SJSA1 (cell line): ENCODE measurements around the gene FAM13B. TPM values are rescaled to one million over a fixed set of nuclear protein-coding genes. Genes with fewer than 3 reads are reported as not detected.
"Not testable (repeated sequence)": the region's sequence is repeated elsewhere in the genome, so short reads cannot be mapped to it uniquely, and the experiment has no call there.

Experiments
- DNase-seq, 2 experiments: peaks; one replicate each; pipeline ENCODE4 v3.0.0-alpha.2; 2015 to 2020; ENCODE audit warnings: low spot score in 2 of 2, low read depth in 1 of 2
- H3K27ac ChIP-seq: fragments of 250-450 bp; sonication (Bioruptor Pico); 2 replicates; pipeline ENCODE4 v1.5.1; 2020; ENCODE audit warnings: mild to moderate bottlenecking, moderate library complexity
- H3K27me3 ChIP-seq: fragments of 250-450 bp; sonication (Bioruptor Pico); replicated peaks from 2 replicates; pipeline ENCODE4 v1.5.1; 2020; ENCODE audit warnings: mild to moderate bottlenecking, moderate library complexity
- H3K36me3 ChIP-seq: fragments of 250-450 bp; sonication (Bioruptor Pico); 2 replicates; pipeline ENCODE4 v1.5.1; 2020; ENCODE audit warnings: mild to moderate bottlenecking
- H3K4me1 ChIP-seq: fragments of 250-450 bp; sonication (Bioruptor Pico); replicated peaks from 2 replicates; pipeline ENCODE4 v1.6.1; 2021; ENCODE audit warnings: mild to moderate bottlenecking
- H3K4me3 ChIP-seq: fragments of 250-450 bp; sonication (Bioruptor Pico); 2 replicates; pipeline ENCODE4 v1.5.1; 2020; ENCODE audit warnings: mild to moderate bottlenecking
- H3K9me3 ChIP-seq: fragments of 250-450 bp; sonication (Bioruptor Pico); replicated peaks from 2 replicates; pipeline ENCODE4 v1.5.1; 2020; ENCODE audit warnings: mild to moderate bottlenecking
- total RNA-seq: library from RNA; depleted of rRNA; stranded (reverse); fragments of >200 nt; shearing (Covaris generic); gene quantifications from 2 replicates; pipeline ENCODE4 v1.2.3, GENCODE V29; 2014; rRNA removed

FAM13B gene
- total RNA-seq: 21.6 and 32.7 TPM in 2 replicates

GRCh38 chr5:138032572-138033385, at the start of gene FAM13B:
Gene FAM13B (minus strand): TSS chr5:138033079. CDS start chr5:138019111, 13,968 bp downstream.
- peak; percentile 88 to 95 for DNase-seq

GRCh38 chr5:138082033-138082432, 49.2 kb upstream of the FAM13B start:
- H3K4me1 ChIP-seq: no peaks in the 10 kb centered on the region
- H3K27me3 ChIP-seq: no peaks in the 10 kb centered on the region
- H3K36me3 ChIP-seq: no peaks in the 10 kb centered on the region
- H3K9me3 ChIP-seq: no peaks in the 10 kb centered on the region
- H3K4me3 ChIP-seq: no peak overlapping the region
- no peak for DNase-seq
- H3K27ac ChIP-seq: no peak overlapping the region

More at GRCh38 chr5:138032572-138033385, at the start of gene FAM13B:
- Histone ChIP-seq H3K27ac (peak within 1 kb of the TSS; percentile 99), H3K36me3 (peaks cover 25% of the 10 kb centered on the region), H3K27me3 (no peaks in the 10 kb centered on the region), H3K4me3 (peak within 1 kb of the TSS; percentile 99), H3K4me1 (peaks cover 28% of the 10 kb centered on the region), H3K9me3 (no peaks in the 10 kb centered on the region)

- Histone ChIP-seq H3K36me3 (no peaks in the 10 kb centered on the region), H3K27me3 (peaks cover 7% of the 10 kb centered on the region; the same call in 1 of the 2 replicates), H3K4me1 (no peaks in the 10 kb centered on the region), H3K27ac (no peak overlapping the region), H3K4me3 (no peak overlapping the region), H3K9me3 (no peaks in the 10 kb centered on the region)
- no peak for DNase-seq
Measured at GRCh38 chr5:138078006-138078643, 45.2 kb upstream of the FAM13B start.

- Histone ChIP-seq H3K27me3 (peaks cover 14% of the 10 kb centered on the region; the same call in 1 of the 2 replicates), H3K9me3 (no peaks in the 10 kb centered on the region), H3K36me3 (no peaks in the 10 kb centered on the region), H3K27ac (no peak overlapping the region), H3K4me1 (no peaks in the 10 kb centered on the region), H3K4me3 (no peak overlapping the region)
- DNase-seq: peak; percentile 53 to 64
Measured at GRCh38 chr5:138077064-138077696, 44.3 kb upstream of the FAM13B start.

- H3K4me3 ChIP-seq: not testable (repeated sequence)
Measured at GRCh38 chr5:138070026-138070425, 37.1 kb upstream of the FAM13B start.

GRCh38 chr5:138068742-138069600, 36.1 kb upstream of the FAM13B start:
- Histone ChIP-seq H3K27ac (no peak overlapping the region), H3K4me1 (no peaks in the 10 kb centered on the region), H3K4me3 (no peak overlapping the region), H3K36me3 (no peaks in the 10 kb centered on the region), H3K27me3 (peaks cover 8% of the 10 kb centered on the region; the same call in 1 of the 2 replicates), H3K9me3 (no peaks in the 10 kb centered on the region)
- DNase-seq: peak; percentile 64 to 84

More at GRCh38 chr5:138070026-138070425, 37.1 kb upstream of the FAM13B start:
- not testable (repeated sequence) for H3K36me3 ChIP-seq, H3K27ac ChIP-seq, H3K4me1 ChIP-seq, H3K9me3 ChIP-seq, DNase-seq
- peaks cover 15% of the 10 kb centered on the region; the same call in 1 of the 2 replicates for H3K27me3 ChIP-seq

GRCh38 chr5:138067945-138068344, 35.1 kb upstream of the FAM13B start:
- no peak overlapping the region for H3K27ac ChIP-seq
- peaks cover 8% of the 10 kb centered on the region; the same call in 1 of the 2 replicates for H3K27me3 ChIP-seq
- no peaks in the 10 kb centered on the region for H3K36me3 ChIP-seq
- no peaks in the 10 kb centered on the region for H3K4me1 ChIP-seq
- DNase-seq: no peak
- H3K9me3 ChIP-seq: no peaks in the 10 kb centered on the region
- no peak overlapping the region for H3K4me3 ChIP-seq

- no peak overlapping the region for H3K27ac ChIP-seq
- H3K4me3 ChIP-seq: no peak overlapping the region
- no peaks in the 10 kb centered on the region for H3K36me3 ChIP-seq
- DNase-seq: no peak
- H3K4me1 ChIP-seq: no peaks in the 10 kb centered on the region
- H3K9me3 ChIP-seq: no peaks in the 10 kb centered on the region
- H3K27me3 ChIP-seq: no peaks in the 10 kb centered on the region
Measured at GRCh38 chr5:138065102-138065501, 32.2 kb upstream of the FAM13B start.

GRCh38 chr5:138064526-138064925, 31.6 kb upstream of the FAM13B start:
- Histone ChIP-seq H3K4me1 (no peaks in the 10 kb centered on the region), H3K36me3 (no peaks in the 10 kb centered on the region), H3K4me3 (no peak overlapping the region), H3K27ac (no peak overlapping the region), H3K9me3 (no peaks in the 10 kb centered on the region), H3K27me3 (no peaks in the 10 kb centered on the region)
- no peak for DNase-seq

- Histone ChIP-seq H3K4me3 (no peak overlapping the region), H3K36me3 (no peaks in the 10 kb centered on the region), H3K27ac (no peak overlapping the region), H3K4me1 (no peaks in the 10 kb centered on the region), H3K9me3 (no peaks in the 10 kb centered on the region), H3K27me3 (no peaks in the 10 kb centered on the region; the same call in none of the 2 replicates)
- no peak for DNase-seq
Measured at GRCh38 chr5:138054847-138055558, 22.1 kb upstream of the FAM13B start.

GRCh38 chr5:138054206-138054605, 21.3 kb upstream of the FAM13B start:
- no peak overlapping the region for H3K27ac ChIP-seq
- no peak overlapping the region for H3K4me3 ChIP-seq
- no peaks in the 10 kb centered on the region for H3K36me3 ChIP-seq
- no peak for DNase-seq
- no peaks in the 10 kb centered on the region for H3K9me3 ChIP-seq
- H3K4me1 ChIP-seq: no peaks in the 10 kb centered on the region
- H3K27me3 ChIP-seq: no peaks in the 10 kb centered on the region; the same call in none of the 2 replicates

- no peaks in the 10 kb centered on the region for H3K9me3 ChIP-seq
- DNase-seq: no peak
- H3K36me3 ChIP-seq: no peaks in the 10 kb centered on the region
- no peaks in the 10 kb centered on the region; the same call in none of the 2 replicates for H3K27me3 ChIP-seq
- no peak overlapping the region for H3K4me3 ChIP-seq
- no peak overlapping the region for H3K27ac ChIP-seq
- H3K4me1 ChIP-seq: no peaks in the 10 kb centered on the region
Measured at GRCh38 chr5:138053554-138053953, 20.7 kb upstream of the FAM13B start.
